PFSK-1 (cell line): Measurements from ENCODE around the gene CARMIL3.

Source experiments
- FOXP2 ChIP-seq: optimal IDR thresholded peaks from 2 replicates; pipeline ENCODE3; 2011; ENCODE audit warnings: borderline replicate concordance, control low read depth, inconsistent platforms; ENCODE audit not compliant: insufficient read depth; ENCODE audit errors: extremely low read length, extremely low read depth
- REST ChIP-seq, 2 experiments: IDR thresholded peaks; 2 replicates each; pipeline versions ENCODE4 v1.6.1 to v1.8.0; 2011 to 2012; ENCODE audit warnings: low read depth in 2 of 2, low read length in 2 of 2, control low read depth in 1 of 2, inconsistent platforms in 1 of 2, mild to moderate bottlenecking in 1 of 2, moderate library complexity in 1 of 2; ENCODE audit not compliant: insufficient read depth in 1 of 2

- TF ChIP-seq REST (IDR thresholded peaks at IDR 0.05; ENCODE audit: insufficient read depth in 1 of 2, low read depth in 2 of 2, low read length in 2 of 2) (no peak), FOXP2 (no peak)
Observed at GRCh38 chr14:24074625-24075484, 23.0 kb downstream of the CARMIL3 start.
